Gastroesophageal sphincter (tissue), 4 donors: ENCODE measurements around the gene CABLES2. TPM values are rescaled to one million over a fixed set of nuclear protein-coding genes. Genes with fewer than 3 reads are reported as not detected.
A peak's percentile ranks its signal among the peaks of the same experiment; 100 is the strongest.

Experiments used
- ATAC-seq: fragments of 150-250 bp; one replicate; pipeline ENCODE4 v1.9.1; 2016; ENCODE audit warnings: mild to moderate bottlenecking, moderate library complexity
- H3K27ac ChIP-seq, 4 donors: fragments of 200-600 bp; sonication (generic) in 3 of 4; 1 replicate in 3 of 4; 2 replicates in 1 of 4; pipeline ENCODE4 v1.5.1; 2016 to 2019
- H3K27me3 ChIP-seq: fragments of 200-600 bp; sonication (generic); one replicate; pipeline ENCODE4 v1.5.1; 2019
- H3K36me3 ChIP-seq, 2 donors: fragments of 200-600 bp; sonication (generic); one replicate each; pipeline ENCODE4 v1.5.1; 2019; ENCODE audit warnings: control low read depth in 1 of 2
- H3K4me1 ChIP-seq, 3 donors: fragments of 200-600 bp; sonication (generic); 1 replicate in 2 of 3; 2 replicates in 1 of 3; pipeline ENCODE4 v1.5.1; 2016 to 2019; ENCODE audit warnings: control low read depth in 2 of 3
- H3K4me3 ChIP-seq, 2 donors: fragments of 200-600 bp; sonication (generic); one replicate each; pipeline ENCODE4 v1.5.1; 2019; ENCODE audit warnings: mild to moderate bottlenecking in 1 of 2, moderate library complexity in 1 of 2
- H3K9me3 ChIP-seq, 3 donors: fragments of 200-600 bp; sonication (generic); one replicate each; pipeline ENCODE4 v1.5.1; 2017 to 2019; ENCODE audit warnings: control low read depth in 2 of 3
- CTCF ChIP-seq, 4 experiments: fragments of 200-600 bp in 2 of 4; fragments of 450-650 bp in 2 of 4; sonication (generic) in 1 of 4; IDR thresholded peaks; one replicate each; pipeline ENCODE4 v1.5.1; 2017 to 2019; ENCODE audit warnings: antibody characterized with exemption in 4 of 4, mild to moderate bottlenecking in 2 of 4, moderate library complexity in 2 of 4
- EP300 ChIP-seq: sonication (generic); formaldehyde crosslinking; IDR thresholded peaks from one replicate; pipeline ENCODE4 v1.6.1; 2017; ENCODE audit warnings: antibody characterized with exemption, mild to moderate bottlenecking
- POLR2A ChIP-seq, 2 donors: fragments of 450-650 bp; IDR thresholded peaks; one replicate each; pipeline ENCODE4 v1.6.1; 2017; ENCODE audit warnings: antibody characterized with exemption in 2 of 2, mild to moderate bottlenecking in 2 of 2, moderate library complexity in 1 of 2
- POLR2AphosphoS5 ChIP-seq: sonication (generic); formaldehyde crosslinking; IDR thresholded peaks from one replicate; pipeline ENCODE4 v1.6.1; 2017; ENCODE audit warnings: antibody characterized with exemption
- WGBS, 2 donors: methylation state at CpG; one replicate each; pipeline ENCODE4 v1.1.5; 2018; ENCODE audit warnings: low coverage in 1 of 2; 5-methylcytosine and 5-hydroxymethylcytosine counted together
- total RNA-seq, 4 donors: library from RNA; depleted of rRNA; stranded (reverse); fragments of >200 nt; gene quantifications; one replicate each; pipeline ENCODE4 v1.1.0, GENCODE V29; 2016

Gene CABLES2
- total RNA-seq, 4 donors from 2014 or later = 2.7 to 9.8 (median 3.8) TPM

- ATAC-seq = peak; percentile 10
- peaks cover 9 to 98% (median 69%) of the 10 kb centered on the region in 3 donors for H3K4me1 ChIP-seq
- TF ChIP-seq EP300 = no peak
- TF ChIP-seq POLR2AphosphoS5 = no peak
- TF ChIP-seq POLR2A (IDR thresholded peaks at IDR 0.05) = no peak
- no peak for TF ChIP-seq CTCF (IDR thresholded peaks at IDR 0.05)
- no CpG with 5 or more reads among the region's 10 CpGs for WGBS, 2 donors
- peaks cover 8% of the 10 kb centered on the region for H3K27me3 ChIP-seq
- no peaks in the 10 kb centered on the region for H3K9me3 ChIP-seq
- H3K27ac ChIP-seq = peak overlapping the region; percentile 84 to 97 (median 92)
- peak overlapping the region; percentile 75 to 93 for H3K4me3 ChIP-seq
- H3K36me3 ChIP-seq = peaks cover 0 to 4% of the 10 kb centered on the region in 2 donors
Observed at GRCh38 chr20:62365814-62366369, 41.2 kb downstream of the CABLES2 start.

- peak overlapping the region; percentile 84 to 97 (median 92) for H3K27ac ChIP-seq
- peaks cover 8% of the 10 kb centered on the region for H3K27me3 ChIP-seq
- ATAC-seq = peak; percentile 40
- 20 to 58% methylated on average over 1 to 3 of the region's 27 CpGs for WGBS, 2 donors
- TF ChIP-seq POLR2A (IDR thresholded peaks at IDR 0.05) (peak in 1 of 2 donors; percentile 67), POLR2AphosphoS5 (peak; percentile 84), EP300 (no peak), CTCF (IDR thresholded peaks at IDR 0.05) (no peak)
- no peaks in the 10 kb centered on the region for H3K9me3 ChIP-seq
- H3K4me3 ChIP-seq = peak overlapping the region; percentile 75 to 93
- H3K36me3 ChIP-seq = peaks cover 0 to 4% of the 10 kb centered on the region in 2 donors
- H3K4me1 ChIP-seq = peaks cover 9 to 96% (median 66%) of the 10 kb centered on the region in 3 donors
Observed at GRCh38 chr20:62364911-62365736, 42.0 kb downstream of the CABLES2 start.

DNA sequence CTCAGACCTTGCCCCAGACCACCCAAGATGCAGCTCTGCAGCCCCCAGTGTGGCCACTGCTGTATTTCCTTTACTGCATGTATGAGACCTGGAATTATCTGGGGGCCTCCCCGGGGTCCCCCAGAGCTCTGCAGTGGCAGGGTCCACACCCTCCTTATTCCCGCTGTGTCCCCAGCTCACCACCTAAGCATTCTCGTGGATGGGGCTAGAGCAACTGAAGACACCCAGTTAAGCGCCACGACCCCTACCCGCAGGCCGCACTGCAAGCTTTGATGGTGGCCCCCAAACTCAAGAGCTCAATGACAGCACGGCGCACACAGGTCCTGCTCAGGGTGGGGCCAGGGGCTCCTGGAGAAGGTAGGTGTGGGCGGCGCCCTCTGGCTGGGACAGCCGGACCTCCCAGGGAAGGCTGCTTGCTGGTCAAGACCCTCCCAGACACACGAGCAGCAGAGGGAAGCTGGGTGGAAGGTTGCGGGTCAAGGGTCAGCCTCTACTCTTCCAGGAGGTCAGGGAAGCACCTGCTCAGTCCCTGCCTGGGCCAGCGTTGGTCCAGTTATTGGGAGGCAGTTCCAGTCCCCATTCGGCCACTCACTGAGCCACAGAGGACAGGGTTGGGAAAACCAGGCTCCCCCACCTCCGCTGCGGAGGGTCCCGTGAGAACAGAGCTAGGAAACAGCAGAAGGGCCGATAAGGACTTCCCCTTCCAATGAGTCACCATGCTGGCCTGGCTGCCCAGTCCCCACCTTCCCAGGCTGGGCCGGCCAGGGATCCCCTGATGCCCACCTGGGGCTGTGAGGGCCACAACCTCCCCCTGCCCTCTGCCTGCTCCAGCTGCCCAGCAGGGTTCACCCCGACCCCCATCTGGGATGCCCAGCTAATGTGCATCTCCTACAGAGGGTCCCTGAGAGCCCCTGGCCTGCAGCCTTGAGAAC, 42.9 kb downstream of the CABLES2 start:
- 47% methylated on average over 6 of the region's 22 CpGs; no CpG with 5 or more reads in 1 of the 2 donors for WGBS, 2 donors
- H3K36me3 ChIP-seq = peaks cover 0 to 4% of the 10 kb centered on the region in 2 donors
- H3K4me1 ChIP-seq = peaks cover 5 to 96% (median 67%) of the 10 kb centered on the region in 3 donors

More for the DNA sequence above, 42.9 kb downstream of the CABLES2 start:
- peaks cover 5% of the 10 kb centered on the region for H3K27me3 ChIP-seq
- TF ChIP-seq POLR2A (IDR thresholded peaks at IDR 0.05) = no peak
- TF ChIP-seq POLR2AphosphoS5 = peak; percentile 20
- TF ChIP-seq CTCF (IDR thresholded peaks at IDR 0.05) = no peak
- no peak for TF ChIP-seq EP300
- ATAC-seq = no peak
- no peaks in the 10 kb centered on the region for H3K9me3 ChIP-seq
- peak overlapping the region; percentile 84 to 97 (median 92) for H3K27ac ChIP-seq
- peak overlapping the region in 1 of 2 donors; percentile 93 for H3K4me3 ChIP-seq
